GM21737 (cell line): ENCODE measurements around the gene MTUS2.
"Not testable (repeated sequence)": the region's sequence is repeated elsewhere in the genome, so short reads cannot be mapped to it uniquely, and the experiment has no call there.

Experiments used
- ATAC-seq: cut with Tn5 transposase; IDR thresholded peaks from one replicate; pipeline ENCODE4 v1.9.1; 2021; ENCODE audit warnings: mild to moderate bottlenecking, moderate library complexity; ENCODE audit not compliant: unreplicated experiment

MTUS2 gene

DNA sequence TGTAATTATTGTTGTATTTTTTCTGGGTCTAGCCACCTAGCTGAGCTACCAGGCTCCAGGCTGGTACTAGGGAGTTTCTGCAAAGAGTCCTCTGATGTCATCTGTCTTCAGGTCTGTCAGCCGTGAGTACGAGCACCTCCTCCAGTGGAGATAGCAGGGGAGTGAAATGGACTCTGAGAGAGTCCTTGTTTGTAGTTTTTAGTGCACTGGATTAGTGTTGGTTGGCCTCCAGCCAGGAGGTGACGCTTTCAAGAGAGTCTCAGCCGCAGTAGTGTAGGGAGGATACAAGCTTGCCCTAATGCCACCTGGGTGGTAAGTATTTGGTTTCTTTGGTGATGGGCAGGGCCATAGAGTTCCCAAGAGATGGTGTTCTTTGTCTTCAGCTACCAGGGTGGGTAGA, 390.5 kb downstream of the MTUS2 start:
- ATAC-seq, result no peak

DNA sequence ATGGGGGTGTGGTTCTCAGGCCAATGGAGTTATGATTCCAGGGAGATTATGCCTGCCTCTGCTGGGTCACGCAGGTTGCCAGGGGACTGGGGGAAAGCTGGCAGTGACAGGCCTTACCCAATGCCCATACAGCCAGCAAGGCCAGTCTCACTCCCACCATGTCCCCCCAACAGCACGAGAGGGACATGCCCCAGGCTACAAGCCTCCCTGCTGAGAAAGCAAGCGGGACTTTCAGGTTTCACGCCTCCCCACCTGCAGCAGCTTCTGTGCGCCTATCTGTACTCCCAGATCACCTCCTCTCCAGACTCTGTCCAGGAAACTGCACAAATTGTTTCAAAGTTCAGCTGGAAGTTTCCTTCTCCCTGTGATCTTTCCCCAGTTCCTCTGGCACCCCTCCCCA, 391.0 kb downstream of the MTUS2 start:
- ATAC-seq, result not testable (repeated sequence)

DNA sequence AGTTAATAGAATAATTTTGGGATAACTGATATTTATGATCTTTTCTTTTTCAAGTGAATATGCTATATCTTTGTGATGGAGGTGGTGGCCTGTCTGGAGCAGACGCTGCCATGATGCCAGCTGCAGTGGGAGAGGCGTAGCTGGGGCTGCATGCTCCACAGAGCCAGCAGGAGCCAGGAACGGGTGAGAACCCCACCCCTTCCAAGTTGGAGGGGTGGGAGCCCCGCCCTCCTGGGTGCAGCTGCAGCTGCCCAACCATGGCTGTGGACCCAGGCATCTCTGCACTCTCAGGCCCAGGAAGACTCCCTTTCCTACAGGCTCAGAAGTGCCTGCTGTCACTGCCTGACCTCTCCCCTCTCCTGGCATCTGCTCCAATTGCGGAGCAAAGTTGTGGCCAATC, 402.3 kb downstream of the MTUS2 start:
- no peak for ATAC-seq

DNA sequence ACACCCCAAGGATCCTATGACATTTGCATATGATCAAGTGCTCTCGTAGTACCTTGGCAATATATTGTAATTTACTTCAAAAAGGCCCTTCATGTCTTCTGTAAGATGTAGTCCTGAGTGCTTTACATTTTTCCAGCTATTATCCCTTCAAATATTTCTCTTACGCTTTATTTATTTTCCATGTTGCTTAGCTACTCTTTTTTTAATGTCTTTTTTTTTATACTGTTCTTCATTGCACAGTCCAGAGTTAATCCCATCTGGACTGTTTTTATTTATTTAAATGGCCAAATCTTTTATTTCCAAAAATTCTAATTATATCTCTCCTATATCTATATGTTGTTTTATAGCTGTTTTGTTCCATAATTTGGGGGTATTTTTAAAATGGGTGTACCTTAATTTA, 404.1 kb downstream of the MTUS2 start:
- no peak for ATAC-seq

DNA sequence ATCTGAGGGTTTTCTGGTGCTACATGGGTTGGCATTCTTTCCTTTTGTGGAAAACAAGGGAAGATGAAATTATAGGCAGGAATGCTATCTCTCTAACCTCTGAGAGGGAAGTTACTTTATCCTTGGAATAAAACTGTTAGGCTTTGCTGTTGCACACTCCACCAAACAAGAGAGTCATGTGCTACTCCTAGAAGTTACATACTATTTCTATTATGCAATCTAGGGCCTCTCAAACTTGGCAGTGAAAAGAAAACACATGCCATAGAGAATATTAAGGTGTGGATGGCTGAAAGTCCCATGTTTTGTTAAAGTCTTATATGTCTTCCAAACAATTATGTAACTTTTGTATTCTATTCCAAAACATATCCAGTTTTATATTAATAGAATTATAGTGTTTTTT, 407.4 kb downstream of the MTUS2 start:
- ATAC-seq, result no peak

DNA sequence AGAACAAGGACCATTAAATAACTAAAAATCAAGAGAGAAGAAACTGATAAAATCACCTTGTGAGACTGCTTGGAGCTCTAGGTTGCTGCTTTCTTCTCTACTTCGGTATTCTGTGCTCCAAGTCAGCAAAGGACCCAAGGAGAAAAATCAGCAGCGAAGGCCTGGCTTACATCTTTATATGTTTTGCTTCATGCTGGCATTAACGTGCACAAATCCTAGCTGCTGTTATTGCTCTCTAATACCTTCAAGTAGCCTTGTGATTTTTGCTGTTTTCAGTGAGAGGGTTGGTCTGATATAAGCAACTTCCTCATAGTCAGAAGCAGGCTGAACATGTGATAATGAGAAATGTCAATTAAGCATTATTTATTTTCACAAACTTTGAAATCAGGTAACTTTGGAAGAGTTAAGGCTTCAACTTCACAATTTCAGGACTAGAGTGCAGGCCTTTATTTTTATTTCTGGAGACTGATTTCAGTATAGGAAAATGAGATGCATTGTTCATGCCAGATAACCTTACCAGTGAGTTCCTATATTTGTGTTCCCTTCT, 410.2 kb downstream of the MTUS2 start:
- no peak for ATAC-seq

DNA sequence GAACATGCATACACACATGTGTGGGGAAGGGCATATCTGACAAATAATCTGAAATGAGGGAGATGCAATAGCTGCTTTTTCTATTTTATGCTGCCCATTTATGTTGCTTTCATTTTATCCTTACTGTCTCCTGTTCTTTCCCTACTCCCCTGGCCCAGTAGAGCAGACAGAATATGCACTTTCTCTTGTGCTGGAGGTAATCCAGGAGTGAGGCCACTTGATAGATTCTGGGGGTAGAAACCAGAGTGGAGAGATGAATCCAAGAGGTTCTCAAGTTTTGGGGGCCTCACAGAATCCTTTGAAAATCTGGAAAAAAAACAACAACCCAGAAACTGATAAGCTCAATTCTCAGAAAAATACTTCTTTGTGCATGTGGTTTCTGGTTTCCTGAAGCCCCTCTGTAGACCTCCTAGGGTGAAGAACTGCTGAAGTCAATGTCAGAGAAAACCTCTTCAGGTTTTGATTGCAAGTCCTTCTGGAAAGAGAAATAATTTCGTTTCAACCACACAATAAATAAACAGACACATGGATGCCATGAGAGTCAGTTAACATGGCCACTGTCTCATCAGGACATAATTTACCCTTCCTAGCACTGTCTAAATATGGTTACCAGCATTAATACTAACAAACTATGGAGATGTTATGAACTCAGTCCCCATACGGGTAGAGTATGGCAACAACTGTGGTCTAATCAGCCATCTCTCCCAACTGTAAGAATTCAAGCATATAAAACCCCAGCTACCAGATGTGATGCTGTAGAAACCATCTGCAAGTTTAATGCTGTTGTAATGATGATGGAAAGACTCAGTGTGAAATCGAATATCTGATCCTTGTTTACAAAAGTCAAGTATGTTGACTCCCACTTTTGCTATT, 419.8 kb downstream of the MTUS2 start:
- ATAC-seq, result no peak

DNA sequence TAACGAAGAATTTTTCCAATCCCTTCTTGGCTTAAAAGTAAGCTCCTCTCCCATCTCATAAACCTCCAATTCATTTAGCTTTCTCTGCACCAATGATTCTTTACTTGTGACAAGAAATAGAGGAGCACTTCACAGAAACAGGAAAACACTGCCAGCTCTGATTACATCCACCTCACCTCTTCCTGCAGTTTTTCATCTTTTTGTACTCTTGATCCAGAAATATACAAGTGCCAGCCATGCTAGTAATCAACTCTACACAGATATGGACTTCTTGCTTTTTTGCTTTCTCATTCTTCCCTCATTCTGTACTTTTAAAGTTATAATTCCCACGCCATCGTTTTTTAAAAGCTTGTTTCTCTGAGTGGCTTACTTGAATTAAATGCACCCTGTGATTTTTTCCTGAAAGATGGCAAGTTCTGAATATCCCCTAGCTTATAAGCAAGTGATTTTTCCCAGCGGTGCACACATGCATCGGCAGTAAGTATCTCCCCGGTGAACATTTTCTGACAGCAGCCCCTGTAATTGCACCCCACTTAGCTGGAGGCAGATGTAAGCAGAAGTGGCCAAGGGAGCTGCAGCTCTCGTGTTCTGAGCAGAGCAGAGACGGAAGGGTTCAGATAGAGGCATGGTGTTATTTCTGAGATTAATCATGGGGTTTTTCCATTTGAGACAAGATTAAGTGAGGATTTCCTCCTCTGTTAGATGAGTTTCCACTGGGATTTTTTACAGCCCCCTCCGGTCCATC, 434.7 kb downstream of the MTUS2 start:
- no peak for ATAC-seq

DNA sequence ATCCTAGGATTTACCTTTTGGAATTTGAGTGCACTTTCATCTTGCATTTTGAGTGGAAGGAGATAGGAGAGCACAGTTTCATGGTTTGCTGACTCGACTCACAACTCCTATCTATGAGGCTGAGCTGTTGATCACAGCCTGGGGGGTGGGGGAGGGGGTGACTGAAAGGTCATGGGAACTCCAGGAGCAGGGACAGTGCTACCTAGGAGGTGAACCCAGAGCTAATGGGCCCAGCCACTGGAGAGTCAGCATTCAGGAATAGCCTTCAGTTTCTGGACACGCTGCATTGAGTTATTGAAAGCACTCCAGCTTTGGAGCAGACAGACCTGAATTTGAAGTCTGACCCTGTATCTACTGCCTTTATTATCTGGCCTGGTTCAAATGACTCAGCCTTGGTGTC, 435.4 kb downstream of the MTUS2 start:
- no peak for ATAC-seq

DNA sequence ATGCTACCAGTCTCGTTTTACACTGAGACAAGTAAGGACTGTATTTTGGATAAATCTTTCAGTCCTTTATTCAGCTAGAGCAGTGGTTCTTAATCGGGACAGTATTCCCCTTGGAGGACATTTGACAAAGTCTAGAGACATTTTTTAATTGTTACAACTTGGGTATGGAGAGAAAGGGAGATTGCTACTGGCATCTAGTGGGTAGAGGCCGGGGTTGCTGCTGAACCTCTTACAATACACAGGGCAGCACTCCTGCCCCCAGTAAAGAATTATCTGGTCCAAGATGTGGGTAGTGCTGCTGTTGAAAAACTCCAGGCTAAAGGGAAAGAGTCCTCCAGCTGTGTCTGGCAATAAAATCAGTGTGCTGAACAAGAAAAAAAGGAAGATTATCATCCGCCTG, 440.5 kb downstream of the MTUS2 start:
- ATAC-seq, result no peak

DNA sequence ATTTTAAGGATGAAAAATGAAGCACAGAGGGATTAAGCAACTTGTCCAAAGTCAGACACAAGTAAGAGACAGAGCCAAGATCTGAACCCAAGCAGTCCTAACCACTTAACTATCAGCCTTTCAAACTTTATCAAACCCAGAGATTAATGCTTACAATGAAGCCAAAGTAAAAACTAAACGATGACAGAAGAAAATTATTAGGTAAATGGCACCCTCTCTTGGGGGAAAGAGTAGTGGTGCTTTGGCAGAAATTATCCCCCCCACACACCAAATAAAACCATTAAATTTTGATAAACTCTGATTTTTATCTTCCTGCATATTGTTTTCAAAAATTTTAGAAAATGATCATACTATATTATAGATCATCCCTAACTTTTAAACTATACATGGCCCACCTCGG, 446.1 kb downstream of the MTUS2 start:
- no peak for ATAC-seq

DNA sequence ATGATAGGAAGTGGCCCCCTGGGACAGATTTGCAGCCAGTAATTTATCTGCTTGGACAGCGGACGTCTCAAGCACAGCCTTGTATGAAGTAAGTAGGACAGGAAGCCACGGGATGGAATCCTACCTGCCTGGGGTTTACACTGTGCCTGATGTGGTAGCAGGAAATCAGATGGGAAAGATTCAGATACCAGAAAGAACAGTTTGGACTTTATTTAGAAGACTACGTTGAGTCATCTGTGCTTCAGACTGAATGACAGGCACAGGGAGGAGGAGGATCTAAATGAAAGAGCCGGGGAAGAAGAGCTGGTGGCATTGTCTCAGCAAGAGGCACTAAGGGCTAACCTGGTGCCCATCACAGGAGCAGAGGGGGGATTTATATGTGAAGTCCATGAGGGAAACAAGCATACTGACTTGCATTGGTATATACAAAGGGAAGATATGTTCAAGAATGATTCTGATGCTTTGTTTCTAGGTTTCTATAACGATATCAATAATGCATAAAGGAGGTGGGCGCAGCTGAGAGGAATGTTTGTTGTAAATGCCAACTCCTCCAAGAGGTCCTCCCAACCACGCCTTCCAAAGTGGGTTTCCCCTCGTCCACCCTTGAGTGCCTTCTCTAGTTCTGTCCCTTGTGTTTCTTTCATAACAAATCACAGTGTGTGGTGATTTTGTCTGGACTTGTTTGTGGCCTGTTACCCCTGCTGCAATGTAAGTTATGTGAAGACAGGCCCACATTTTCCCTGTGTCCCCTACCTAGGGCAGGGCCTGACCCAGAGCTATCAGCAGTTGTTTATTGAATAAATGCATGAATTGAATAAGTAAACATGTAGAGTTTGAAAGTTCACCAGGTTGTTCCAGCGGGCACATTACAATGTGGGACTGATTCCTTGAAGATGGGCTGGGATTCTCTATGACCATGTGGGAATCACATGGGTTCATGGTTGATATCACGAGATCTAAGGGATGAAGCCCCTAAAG, 446.9 kb downstream of the MTUS2 start:
- no peak for ATAC-seq

DNA sequence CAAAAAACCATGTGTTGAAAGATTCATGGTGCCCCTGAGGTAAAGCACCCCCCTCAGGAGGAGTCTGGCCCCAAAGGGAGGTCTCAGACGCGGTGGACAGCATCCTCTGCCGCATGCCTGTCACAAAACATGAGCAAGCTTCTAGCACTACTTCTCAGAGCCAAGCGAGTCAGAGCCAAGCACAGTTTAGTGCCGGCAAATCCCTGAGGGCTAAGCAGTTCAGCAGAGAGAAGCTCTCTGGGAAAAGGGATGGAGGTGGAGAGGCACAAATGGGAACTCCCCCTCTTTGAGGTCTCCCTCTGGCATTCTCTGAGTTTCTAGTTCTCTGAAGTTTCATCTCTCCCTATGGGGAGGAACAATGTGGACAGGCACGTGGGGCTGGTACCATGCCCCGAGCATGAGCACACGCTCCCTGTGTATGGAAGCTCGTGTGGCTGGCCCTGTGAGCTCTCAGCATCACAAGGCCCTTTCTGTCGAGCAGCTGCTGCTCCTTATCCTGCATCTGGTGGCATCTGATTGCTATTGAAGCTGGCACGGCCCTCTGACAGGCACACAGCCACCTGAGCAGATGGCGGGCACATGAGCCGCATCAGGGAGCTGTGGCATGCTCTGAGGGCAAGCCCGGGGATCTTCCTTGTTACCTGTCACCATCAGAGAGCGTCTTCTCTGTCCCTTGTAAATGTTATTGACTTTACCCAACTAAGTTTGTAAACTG, 450.3 kb downstream of the MTUS2 start:
- no peak for ATAC-seq

DNA sequence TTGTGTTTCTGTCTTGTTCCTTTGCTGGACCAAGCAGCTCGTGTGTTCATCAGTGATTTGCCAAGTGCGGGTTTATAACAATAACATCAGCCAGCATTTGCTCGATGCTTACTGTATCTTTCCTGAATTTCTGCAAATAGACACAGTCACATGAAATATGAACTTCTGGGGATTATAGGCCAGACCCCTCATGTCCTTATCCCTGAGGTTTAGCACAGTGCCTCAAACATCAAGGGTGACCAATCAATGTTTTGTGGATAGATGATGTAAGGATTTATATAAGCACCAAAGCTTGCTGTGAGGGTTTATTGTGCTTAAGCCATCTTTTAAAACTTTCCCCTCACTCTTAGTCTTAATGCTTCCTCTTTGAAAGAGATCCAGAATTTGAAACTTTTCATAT, 451.5 kb downstream of the MTUS2 start:
- no peak for ATAC-seq

DNA sequence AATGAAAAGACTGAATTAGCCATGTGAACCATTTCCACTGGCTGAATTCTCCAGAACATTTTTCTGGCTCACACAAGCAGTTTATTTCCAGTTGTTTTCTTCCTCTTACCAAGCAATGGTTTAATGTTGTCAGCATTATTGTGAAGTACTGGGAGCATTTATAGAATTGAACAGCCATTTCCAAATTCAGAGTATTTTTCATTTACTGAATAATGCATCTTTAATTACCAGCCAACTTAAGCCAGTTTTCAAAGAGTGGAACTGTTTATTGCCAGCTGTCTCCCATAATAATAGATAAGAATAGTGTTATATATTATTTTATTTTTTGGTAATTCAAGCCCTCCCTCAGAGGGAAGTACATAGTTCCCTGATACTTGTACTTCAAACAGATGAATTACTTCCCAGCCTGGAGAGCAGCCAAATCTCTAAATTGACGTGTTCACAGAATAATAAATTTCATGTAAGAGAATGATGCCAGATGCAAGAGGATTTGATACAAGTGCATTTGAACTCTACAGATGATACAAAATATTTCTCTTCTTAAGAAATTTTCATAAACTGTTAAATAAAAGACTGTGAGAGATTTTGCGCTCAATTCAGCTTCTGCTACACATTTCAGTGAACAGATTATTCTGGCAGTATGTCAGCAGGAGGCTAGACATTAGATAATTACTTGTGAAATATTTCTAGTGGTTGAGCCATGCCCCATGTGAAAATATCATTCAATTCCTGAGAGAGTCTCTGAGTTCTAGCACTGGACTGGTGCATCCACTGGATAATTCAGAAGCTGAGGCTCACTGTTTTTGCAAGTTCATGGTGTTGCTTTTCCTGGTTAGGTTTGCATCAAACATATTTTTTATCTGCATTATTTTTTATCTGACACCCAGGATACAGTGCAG, 459.5 kb downstream of the MTUS2 start:
- no peak for ATAC-seq

DNA sequence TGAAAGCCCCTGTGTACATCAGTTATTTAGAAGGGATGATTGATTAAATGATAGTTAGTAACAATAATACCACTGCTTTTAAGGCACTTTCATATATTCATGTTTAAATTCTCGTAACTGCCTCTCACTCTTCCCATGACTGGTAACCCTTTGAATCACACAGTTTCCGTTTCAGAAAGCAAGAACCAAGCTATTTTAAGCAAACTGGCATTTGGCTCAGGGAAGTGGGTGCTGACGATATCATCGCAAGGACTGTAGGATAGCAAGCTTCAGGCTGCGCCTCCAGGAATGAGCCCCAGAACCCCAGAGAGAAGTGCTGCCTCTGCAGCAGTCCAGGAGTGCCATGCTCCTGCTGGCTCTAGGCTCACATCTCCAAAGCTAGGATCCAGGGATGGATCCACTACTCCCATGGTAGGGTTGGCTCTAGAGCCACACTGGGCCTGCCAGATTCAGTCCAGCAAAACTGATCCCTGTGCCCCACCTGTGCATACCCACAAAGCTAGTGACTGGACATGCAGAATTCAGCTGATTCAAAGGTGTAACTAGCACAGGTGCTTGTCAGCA, 461.9 kb downstream of the MTUS2 start:
- no peak for ATAC-seq

DNA sequence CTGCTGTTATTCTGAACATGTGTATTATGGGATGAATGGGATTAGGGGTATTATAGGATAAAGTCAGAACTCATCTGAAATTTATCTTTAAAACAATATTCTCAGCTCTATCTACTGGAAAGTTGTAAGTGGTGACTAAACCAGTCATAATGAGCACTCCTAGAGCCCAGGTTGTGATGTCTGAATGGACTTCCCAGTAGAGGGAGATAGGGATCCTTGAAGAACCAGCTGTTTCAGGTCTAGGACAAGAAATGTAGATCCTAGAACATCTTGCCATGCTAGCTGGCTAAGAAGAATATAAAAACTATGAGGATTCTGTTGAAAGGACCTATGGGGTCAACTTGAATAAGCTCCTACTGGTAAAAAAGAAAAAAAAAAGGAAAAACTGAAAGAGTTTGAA, 464.6 kb downstream of the MTUS2 start:
- no peak for ATAC-seq

DNA sequence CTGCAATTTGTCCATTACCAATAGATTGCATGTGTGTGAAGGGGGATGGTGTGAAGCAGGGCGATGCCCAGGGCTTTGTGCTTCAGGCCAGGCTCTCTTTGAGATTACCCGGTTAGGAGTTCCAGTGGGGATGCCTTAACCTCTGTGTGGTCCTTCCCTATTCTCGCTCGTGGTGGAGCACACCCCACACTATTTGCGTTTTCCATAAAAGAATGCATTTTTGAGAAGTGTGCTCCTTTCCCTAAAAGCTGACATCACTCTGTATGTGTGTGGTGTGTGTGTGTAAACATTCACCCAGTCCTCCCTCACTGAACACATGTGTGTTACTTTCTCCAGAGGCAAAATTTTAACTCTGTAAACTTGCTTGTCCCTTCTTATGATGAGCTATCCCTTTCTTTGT, 467.1 kb downstream of the MTUS2 start:
- ATAC-seq, result no peak

DNA sequence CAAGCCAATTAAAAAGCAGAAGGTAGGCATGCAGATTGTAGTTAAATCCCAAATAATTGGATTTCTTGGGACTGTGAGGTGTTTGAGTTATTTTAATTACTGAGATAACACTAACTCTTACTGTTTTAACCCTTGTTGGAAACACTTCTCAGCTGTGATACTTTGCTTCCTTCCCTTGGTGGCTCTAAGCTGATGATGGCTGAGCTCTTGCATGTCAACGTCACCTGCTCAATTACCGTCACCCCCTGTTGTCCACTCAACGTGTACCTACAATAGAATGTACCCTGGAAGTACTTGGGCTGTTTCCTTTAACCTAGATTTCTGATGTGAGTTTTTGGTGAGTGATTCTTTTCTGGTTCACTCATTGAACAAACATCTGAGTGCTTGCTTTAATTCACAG, 471.9 kb downstream of the MTUS2 start:
- no peak for ATAC-seq
